Measurements from ENCODE around the gene GPR78. TPM values are rescaled to one million over a fixed set of nuclear protein-coding genes. Genes with fewer than 3 reads are reported as not detected.

The GPR78 gene
- total and polyA plus RNA-seq, 2 of the 8 experiments (the other 6 are each of a cell fraction or from before 2014, with no cell fraction given), result 1.0 to 3.0 TPM

GRCh38 chr4:8592366-8593263, 12.4 kb downstream of the GPR78 start, which contains the start of gene CPZ (continued):
- TF ChIP-seq GABPA (IDR thresholded peaks at IDR 0.05; ENCODE audit: borderline replicate concordance, insufficient read depth, low read length) (no peak), RBBP5 (IDR thresholded peaks at IDR 0.05; ENCODE audit: borderline replicate concordance, low read depth, low read length) (0 out of 2 replicates have a peak, but pooled peaks have one; percentile 35), TAF1 (IDR thresholded peaks at IDR 0.05; ENCODE audit: low read depth, low read length) (0 out of 2 replicates have a peak, but pooled peaks have one; percentile 53), MAFK (IDR thresholded peaks at IDR 0.05; ENCODE audit: low read depth, low read length) (no peak), USF2 (IDR thresholded peaks at IDR 0.05; ENCODE audit: low read length) (no peak), RAD21 (IDR thresholded peaks at IDR 0.05 in 1 of 2, conservative IDR thresholded peaks at IDR 0.05 in 1 of 2; ENCODE audit: low read depth in 2 of 2, low read length in 2 of 2) (no peak), TEAD4 (IDR thresholded peaks at IDR 0.05; ENCODE audit: low read depth, low read length) (0 out of 2 replicates have a peak, but pooled peaks have one; percentile 4), NANOG (IDR thresholded peaks at IDR 0.05; ENCODE audit: insufficient read depth, low read depth, low read length, poor library complexity, severe bottlenecking) (no peak), SP1 (IDR thresholded peaks at IDR 0.05; ENCODE audit: low read depth, low read length) (peak; percentile 20; the same call in 1 of the 2 replicates), ASH2L (IDR thresholded peaks at IDR 0.05; ENCODE audit: low read length) (peak; percentile 10), PHF8 (conservative IDR thresholded peaks at IDR 0.05; ENCODE audit: low read depth, low read length) (peak; percentile 56), SIX5 (IDR thresholded peaks at IDR 0.05; ENCODE audit: low read depth, low read length) (no peak), HDAC6 (IDR thresholded peaks at IDR 0.05; ENCODE audit: low read depth, low read length) (no peak), SAP30 (IDR thresholded peaks at IDR 0.05; ENCODE audit: insufficient read depth, insufficient replicate concordance, low read length) (no peak), KDM1A (IDR thresholded peaks at IDR 0.05; ENCODE audit: borderline replicate concordance, low read length) (no peak), EGR1 (IDR thresholded peaks at IDR 0.05; ENCODE audit: borderline replicate concordance, low read depth, low read length) (0 out of 2 replicates have a peak, but pooled peaks have one; percentile 28), CBX8 (IDR thresholded peaks at IDR 0.05; ENCODE audit: borderline replicate concordance, low read depth, low read length) (no peak), CEBPB (IDR thresholded peaks at IDR 0.05; ENCODE audit: low read depth, low read length) (no peak), GTF2F1 (IDR thresholded peaks at IDR 0.05; ENCODE audit: borderline replicate concordance, low read depth, low read length) (no peak), HDAC2 (IDR thresholded peaks at IDR 0.05; ENCODE audit: borderline replicate concordance in 1 of 2, low read depth in 2 of 2, low read length in 2 of 2) (no peak), BACH1 (IDR thresholded peaks at IDR 0.05; ENCODE audit: low read length) (no peak)

All from H1 (cell line).